AG04449 (cell line): ENCODE data around the gene EGLN1.

Experiments used
- CTCF ChIA-PET: fragments of 350-600 bp; formaldehyde crosslinking; extraction: SDS; loops from one replicate; lab custom pipeline; 2021; ENCODE audit warnings: antibody characterized with exemption; lab: Yijun Ruan, JAX
- POLR2A ChIA-PET: fragments of 400-600, 350-600 bp; formaldehyde crosslinking; extraction: SDS; loops from one replicate; lab custom pipeline; 2020; ENCODE audit warnings: antibody characterized with exemption, inconsistent platforms; lab: Yijun Ruan, JAX
- DNase-seq: peaks from one replicate; pipeline ENCODE4 v3.0.0-alpha.2; 2010; ENCODE audit warnings: low read depth, low spot score
- H3K4me3 ChIP-seq: 2 replicates; pipeline ENCODE4 v1.5.1; 2011; ENCODE audit warnings: low read depth, mild to moderate bottlenecking, control low read depth, low read length
- TF ChIP-seq, protein P1 (sequence below): IDR thresholded peaks from one replicate; pipeline ENCODE4 v1.5.1; 2011; ENCODE audit warnings: mild to moderate bottlenecking, moderate library complexity, low read length, control low read depth, inconsistent platforms; ENCODE audit not compliant: insufficient read depth; ENCODE audit errors: missing control alignments

EGLN1 gene

DNA sequence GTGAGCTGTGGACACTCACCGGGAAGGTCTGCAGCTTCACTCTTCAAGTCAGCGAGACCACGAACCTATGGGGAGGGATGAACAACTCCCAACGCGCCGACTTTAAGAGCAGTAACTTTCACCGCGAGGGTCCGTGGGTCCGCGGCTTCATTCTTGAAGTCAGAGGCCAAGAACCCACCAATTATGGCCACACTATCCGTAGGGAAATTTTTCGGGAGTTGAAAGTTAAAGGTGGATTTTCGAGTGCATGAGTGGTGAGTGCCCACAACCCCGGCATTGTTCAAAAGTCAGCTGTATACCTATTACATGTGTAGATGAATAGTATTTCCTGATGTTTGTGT, 104.1 kb downstream of the EGLN1 start:
- no peak overlapping the region for H3K4me3 ChIP-seq
- POLR2A ChIA-PET = interaction anchor here (0.9 kb wide), 1 partner anchor 20 kb away, joined by 3 read pairs; the partner anchor contains the start of genes EXOC8 and SPRTN
- CTCF ChIA-PET = interaction anchor here (0.8 to 1.8 kb wide), 8 partner anchors 9 to 275 kb away, joined by 3 to 4 read pairs (median 3); no protein-coding TSS in a partner anchor
- no peak for DNase-seq
- TF ChIP-seq, protein P1, sequence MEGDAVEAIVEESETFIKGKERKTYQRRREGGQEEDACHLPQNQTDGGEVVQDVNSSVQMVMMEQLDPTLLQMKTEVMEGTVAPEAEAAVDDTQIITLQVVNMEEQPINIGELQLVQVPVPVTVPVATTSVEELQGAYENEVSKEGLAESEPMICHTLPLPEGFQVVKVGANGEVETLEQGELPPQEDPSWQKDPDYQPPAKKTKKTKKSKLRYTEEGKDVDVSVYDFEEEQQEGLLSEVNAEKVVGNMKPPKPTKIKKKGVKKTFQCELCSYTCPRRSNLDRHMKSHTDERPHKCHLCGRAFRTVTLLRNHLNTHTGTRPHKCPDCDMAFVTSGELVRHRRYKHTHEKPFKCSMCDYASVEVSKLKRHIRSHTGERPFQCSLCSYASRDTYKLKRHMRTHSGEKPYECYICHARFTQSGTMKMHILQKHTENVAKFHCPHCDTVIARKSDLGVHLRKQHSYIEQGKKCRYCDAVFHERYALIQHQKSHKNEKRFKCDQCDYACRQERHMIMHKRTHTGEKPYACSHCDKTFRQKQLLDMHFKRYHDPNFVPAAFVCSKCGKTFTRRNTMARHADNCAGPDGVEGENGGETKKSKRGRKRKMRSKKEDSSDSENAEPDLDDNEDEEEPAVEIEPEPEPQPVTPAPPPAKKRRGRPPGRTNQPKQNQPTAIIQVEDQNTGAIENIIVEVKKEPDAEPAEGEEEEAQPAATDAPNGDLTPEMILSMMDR = no peak

DNA sequence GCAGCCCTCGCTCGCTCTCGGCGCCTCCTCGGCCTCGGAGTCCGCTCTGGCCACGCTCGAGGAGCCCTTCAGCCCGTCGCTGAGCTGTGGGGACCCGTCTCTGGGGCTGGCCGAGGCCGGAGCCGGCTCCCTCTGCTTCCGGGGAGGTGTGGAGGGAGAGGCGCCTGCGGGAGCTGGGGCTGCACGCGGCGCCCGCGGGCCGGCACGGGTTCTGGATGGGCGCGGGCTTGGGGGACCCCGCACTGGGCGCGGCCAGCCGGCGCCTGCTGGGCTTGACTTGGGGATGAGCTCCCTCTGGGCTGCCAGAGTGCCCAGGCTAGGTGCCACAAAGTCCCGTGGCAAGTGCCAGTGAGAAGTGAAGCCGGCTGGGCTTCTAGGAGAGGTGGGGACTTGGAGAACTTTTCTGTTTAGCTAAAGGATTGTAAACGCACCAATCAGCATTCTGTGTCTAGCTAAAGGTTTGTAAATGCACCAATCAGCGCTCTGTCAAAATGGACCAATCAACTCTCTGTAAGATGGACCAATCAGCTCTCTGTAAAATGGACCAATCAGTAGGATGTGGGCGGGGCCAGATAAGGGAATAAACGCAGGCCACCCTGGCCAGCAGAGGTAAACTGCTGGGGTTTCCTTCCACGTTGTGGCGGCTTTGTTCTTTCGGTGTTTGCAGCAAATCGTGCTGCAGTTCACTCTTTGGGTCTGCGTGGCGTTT, 104.6 kb downstream of the EGLN1 start:
- TF ChIP-seq, protein P1 = no peak
- no peak for DNase-seq
- CTCF ChIA-PET = interaction anchor here (0.8 to 2.0 kb wide), 9 partner anchors 8 to 284 kb away, joined by 3 to 4 read pairs (median 3); no protein-coding TSS in a partner anchor
- H3K4me3 ChIP-seq = no peak overlapping the region
- POLR2A ChIA-PET = interaction anchor here (0.9 kb wide), 1 partner anchor 20 kb away, joined by 3 read pairs; the partner anchor contains the start of genes EXOC8 and SPRTN

DNA sequence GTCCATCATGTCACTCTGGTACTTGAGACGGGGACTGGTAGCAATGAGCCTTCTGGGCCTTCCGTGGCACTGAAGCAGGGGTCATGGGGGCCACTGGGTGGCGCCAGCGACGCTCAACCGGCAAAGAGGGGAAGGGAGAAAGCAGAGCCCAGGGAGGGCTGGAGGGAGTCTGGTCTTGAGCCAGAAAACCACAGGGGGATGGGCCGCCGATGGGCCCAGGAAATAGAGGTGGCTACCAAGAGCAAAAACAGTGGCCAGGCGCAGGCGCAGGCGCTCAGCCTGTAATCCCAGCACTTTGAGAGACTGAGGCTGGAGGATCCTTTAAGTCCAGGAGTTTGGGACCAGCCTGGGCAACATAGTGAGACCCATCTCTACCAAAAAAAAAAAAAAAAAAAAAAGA, 106.2 kb downstream of the EGLN1 start:
- no peak overlapping the region for H3K4me3 ChIP-seq
- ChIA-PET CTCF (interaction anchor here (0.7 to 3.0 kb wide), 10 partner anchors 9 to 290 kb away, joined by 3 to 14 read pairs (median 4); no protein-coding TSS in a partner anchor), POLR2A (interaction anchor here (0.7 kb wide), 1 partner anchor 115 kb away, joined by 3 read pairs; no protein-coding TSS in a partner anchor)
- TF ChIP-seq, protein P1 = peak; percentile 64
- DNase-seq = no peak
